CD1c-positive myeloid dendritic cell (primary cell): Measurements from ENCODE around the gene ATF7IP2.
A peak's percentile ranks its signal among the peaks of the same experiment; 100 is the strongest.

Source experiments
- DNase-seq: peaks from one replicate; pipeline ENCODE4 v3.0.0-alpha.2; 2016; ENCODE audit errors: extremely low spot score

The ATF7IP2 gene

DNA sequence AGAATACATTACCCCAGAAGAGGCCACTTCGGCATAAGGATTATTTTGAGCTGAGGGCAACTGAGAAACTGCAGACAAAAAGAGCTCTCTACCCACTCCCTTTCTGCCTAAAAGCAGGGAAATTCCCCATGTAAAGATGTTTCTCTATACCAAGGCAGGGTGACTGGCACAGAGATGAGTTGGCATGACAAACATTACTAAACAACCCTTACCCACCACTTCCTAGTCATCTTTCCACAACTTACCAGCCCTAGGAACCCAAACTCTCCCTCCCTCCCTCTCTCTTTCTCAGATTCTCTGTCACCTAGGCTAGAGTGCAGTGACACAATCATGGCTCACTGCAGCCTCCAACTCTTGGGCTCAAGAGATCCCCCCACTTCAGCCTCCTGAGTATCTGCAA lies 126.0 kb downstream of the ATF7IP2 start:
- DNase-seq: peak; percentile 16

DNA sequence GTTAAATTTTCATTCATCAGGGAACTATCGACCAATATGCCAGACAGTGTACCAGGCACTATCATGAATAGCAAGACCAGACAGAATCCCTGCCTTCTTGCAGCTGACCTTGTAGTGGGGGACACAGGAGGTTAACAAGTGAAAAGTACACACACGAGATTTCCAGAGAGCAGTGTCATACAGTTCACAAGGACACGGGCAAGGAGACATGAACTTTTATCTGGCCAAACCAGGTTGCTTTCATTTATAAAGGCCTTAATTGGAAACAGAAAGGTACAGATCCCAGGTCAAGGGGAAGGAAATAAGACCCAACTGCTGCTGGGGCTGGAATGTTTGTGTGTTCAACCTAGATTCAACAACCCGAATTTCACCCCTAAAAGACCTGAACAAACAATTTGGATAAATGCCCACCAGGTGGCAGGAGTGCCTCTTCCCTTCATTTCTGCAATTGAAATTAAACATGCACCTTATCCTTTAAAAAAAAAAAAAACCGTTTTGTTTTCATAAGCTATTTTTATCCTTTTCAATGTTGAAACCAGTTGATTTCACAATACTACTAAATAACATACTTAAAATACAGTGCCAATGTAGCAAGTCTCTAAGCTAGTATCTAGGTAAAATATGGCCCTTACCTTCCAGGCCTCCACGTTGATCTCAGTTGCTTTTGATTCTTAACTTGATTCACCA lies 128.7 kb downstream of the ATF7IP2 start:
- DNase-seq: peak; percentile 73

DNA sequence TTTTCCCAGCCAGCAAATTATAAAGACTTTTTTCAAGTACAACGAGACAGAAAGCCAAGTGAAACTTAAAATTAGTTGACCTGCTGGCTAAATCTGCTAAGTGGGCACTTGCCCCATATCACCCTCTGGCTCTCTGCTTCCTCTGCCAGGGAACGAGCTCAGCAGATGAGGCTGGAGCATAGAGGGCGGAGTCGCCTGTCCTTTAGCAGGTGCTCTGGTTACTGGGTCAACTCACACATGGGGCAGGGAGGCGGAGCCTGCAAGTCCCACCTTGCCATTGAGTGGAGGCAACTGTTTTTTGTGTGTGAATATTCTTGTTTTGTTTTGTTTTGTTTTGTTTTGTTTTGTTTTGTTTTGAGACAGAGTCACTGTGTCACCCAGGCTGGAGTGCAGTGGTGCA lies 132.0 kb downstream of the ATF7IP2 start:
- DNase-seq: no peak

DNA sequence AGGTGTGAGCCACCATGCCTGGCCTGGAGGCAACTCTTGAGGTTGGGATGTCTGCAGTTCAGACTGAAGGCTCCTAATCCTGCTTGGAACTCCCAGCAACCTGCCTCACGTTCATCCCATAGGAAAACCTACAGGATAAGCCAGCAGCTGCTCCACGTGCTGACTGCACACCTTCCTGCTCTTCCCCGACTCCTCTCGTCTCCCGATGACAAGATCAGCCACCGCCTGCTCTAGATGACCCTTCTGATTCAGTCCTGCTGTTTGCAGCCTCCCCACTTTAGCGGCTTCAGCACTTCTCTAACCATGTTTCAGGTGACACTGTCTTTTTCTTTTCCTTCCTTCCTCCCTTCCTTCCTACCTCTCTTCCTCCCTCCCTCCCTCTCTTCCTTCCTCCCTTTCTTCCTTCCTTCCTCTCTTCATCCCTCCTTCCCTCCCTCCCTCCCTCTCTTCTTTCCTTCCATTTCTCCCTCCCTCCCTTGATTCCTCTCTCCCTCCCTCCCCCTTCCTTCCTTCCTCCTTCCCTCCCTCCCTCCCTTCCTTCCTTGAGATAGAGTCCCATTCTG lies 132.7 kb downstream of the ATF7IP2 start:
- DNase-seq: no peak

DNA sequence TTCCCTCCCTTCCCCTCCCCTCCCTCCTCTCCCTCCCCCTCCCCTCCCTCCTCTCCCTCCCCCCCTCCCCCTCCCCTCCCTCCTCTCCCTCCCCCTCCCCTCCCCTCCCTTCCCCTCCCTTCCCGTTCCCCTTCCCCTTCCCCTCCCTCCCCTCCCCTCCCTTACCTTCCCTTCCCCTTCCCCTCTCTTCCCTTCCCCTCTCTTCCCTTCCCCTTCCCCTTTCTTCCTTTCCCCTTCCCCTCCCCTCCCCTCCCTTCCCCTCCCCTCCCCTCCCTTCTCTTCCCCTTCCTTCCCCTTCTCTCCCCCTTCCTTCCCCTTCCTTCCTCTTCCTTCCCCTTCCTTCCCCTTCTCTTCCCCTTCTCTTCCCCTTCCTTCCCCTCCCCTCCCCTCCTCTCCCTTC lies 133.4 kb downstream of the ATF7IP2 start:
- no peak for DNase-seq

DNA sequence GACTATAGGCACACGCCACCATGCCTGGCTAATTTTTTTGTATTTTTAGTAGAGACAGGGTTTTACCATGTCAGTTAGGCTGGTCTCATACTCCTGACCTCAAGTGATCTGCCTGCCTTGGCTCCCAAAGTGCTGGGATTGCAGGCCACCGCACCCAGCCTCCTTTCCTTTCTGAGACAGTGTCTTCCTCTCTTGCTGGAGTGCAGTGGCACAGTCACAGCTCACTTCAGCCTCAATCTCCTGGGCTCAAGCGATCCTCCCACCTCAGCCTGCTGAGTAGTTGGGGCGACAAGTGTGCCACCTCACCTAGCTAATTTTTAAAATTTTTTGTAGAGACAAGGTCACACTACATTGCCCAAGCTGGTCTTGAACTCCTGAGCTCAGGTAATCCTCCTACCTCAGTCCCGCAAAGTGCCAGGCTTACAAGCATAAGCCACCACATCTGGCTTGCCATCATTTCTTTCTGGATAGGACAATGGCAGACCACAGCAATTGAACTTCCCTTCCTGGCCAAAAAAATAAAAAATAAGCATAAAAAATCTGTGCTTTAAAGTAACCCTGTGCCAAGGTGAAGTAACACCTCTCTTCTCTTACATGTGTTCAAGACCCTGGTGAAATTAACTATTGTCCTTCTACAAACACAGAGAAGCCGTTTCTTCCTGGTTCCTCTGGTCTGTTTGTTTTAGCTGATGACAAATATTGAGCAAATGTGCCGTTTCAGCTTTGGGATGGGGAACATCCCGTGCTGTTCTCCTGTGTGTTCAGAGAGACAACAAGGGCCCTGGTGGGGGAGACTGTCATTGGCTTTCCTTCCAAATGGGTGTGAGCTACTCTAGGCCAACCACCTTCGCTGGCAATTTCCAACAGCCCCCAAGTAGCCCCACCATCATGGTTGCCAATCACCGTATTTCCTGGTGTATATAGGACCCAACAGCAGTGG lies 134.3 kb downstream of the ATF7IP2 start:
- no peak for DNase-seq

DNA sequence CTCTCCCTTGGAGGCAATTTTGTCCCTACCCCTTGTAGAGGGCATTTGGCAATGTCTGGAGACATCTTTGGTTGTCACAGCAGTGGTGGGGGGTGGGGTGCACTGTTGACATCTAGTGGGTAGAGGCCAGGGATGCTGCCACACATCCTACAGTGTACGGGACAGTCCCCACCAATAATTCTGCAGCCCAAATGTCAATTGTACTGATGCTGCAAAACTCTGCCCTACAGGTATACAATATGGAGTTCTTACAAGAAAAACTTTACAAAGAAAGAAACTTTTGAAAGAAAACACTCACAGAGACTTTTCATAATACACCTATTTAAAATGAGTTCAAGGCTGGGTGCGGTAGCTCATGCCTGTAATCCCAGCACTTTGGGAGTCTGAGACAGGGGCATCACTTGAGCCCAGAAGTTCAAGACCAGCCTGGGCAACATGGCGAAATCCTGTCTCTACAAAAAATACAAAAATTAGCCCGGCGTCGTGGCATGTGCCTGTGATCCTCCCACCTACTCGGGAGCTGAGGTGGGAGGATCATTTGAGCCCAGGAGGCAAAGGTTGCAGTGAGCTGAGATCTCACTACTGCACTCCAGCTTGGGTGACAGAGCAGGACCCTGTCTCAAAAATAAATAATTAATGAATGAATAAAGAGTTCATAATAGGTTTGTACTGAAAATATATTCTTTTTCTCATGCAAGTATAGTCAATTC lies 135.2 kb downstream of the ATF7IP2 start:
- no peak for DNase-seq

DNA sequence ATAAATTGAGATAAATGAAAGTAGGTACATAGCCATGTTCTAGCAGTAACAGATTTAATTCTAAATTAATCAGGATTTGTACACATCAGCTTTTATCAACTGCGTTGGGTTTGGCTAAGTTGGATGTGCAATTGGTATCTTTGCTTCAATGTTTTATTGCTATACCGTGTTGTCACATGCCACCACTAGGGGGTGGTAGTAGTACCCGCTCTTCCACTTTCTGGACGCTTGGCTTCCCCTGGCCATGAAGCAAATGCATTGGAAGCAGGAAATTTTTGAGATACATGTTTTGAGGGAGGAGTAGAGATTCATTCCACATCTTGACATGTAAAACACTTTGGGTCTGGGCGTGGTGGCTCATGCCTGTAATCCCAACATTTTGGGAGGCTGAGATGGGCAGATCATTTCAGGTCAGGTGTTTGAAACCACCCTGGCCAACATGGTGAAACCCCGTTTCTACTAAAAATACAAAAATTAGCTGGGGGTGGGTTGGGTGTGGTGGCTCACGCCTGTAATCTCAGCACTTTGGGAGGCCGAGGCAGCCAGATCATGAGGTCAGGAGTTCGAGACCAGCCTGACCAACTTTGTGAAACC lies 135.9 kb downstream of the ATF7IP2 start:
- DNase-seq: peak; percentile 68

DNA sequence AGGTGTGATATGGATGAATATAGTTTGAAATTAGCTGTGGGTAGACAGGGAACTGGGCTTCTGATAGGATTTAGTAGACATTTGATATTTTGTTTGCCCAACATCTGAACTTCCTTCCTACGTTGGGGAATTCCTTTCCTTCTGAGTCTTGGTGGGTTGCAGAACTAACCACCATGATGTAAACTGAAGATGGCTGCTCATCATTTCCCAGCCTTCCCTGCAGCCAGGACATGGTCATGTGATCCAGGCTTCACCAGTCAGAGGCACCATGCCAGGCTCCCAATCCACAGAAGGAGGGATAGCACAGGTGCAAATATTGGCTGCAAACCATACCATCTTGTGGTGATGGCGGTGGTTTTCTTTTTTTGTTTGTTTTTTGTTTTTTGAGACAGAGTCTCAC lies 137.1 kb downstream of the ATF7IP2 start:
- DNase-seq: peak; percentile 5

DNA sequence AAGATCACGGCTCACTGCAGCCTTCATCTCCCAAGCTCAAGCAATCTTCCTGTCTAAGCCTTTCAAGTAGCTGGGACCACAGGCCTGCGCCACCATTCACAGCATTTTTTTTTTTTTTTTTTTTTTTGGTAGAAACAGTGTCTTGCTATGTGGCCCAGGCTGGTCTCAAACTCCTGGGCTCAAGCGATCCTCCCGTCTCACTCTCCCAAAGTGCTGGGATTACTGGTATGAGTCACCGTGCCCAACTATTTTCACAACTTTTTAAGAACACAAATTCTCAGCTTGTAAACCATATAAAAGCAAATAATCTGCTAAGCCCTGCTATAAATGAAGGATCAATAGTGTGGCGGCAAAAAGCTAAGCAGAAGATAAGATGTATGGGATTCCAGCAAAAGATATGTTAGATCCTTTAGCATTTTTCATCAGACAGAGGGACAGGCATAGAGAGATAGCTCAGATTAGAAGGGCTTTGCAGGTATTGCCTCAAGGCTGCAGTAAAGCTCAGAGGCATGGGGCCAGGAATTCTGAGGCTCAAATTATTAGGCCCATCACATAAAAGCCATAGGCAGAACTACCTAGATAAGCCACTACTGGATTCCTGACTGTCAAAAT lies 139.5 kb downstream of the ATF7IP2 start:
- DNase-seq: no peak

DNA sequence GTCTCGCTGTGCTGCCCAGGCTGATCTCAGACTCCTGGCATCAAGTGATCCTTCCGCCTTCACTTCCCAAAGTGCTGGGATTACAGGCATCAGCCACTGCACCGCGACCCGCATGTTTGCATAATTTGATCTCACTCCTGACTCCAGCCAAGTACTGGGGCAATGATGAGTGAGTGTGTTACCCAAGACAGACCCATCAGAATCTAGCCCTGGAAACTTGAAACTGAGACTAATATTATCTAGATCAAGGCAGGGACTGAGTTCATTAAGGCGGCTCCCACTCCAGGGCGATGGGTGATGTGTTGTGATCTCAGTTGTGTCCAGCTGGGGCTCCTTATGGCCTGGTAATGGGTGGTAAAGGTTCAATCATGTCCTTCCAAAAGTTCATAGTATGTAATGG lies 141.1 kb downstream of the ATF7IP2 start:
- DNase-seq: no peak

DNA sequence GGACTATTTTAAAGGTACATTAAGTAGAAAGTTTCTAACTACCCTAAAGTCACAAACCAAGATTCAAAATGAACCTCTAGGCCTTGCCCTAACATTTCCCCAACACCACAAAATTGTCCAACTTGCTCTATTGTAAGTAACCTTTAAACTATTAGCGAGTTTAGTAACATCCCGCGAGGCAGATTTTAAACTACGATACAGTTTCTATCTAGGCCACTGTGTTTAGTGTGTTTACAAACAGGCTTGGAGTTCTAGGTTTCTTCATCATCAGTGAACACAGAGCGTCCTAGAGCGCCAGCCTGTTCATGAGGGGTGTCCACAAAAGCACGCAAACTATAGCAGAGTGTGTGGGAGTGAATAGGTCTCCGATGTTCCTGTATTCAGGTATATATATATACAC lies 142.8 kb downstream of the ATF7IP2 start:
- DNase-seq: no peak

DNA sequence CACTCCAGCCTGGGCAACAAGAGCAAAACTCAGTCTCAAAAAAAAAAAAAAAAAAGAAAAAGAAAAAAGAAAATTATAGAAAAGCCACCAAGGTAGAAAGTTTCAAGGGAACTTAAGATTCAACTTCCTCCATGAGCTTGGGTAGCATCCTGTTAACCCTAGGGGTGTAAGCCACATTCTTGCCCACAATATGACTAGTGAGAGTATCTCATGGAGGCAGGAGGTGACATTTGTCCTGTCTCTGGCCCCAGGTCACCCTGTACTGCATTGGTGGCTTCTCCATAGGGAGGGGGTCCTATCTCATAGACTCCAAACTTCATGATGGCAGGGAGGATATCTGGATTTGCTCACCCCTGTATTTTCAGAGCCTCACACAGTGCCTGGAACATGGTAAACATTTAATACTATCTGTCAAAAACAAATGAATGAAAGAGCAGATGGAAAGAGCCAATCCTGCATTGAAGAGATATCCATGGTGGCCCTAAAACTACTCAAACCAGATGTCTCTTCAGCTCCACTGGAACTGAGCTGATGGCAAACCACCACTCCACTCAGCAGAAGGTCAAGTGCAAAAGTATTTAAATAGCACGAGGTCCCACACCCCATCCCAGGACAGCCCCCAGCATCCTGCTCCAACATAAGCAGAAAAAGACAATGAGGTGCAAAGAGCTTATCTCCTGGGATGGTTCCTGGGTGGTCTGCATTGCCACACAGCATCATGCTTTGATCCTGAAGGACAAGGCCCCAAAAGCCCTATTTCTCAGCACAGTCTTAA lies 144.2 kb downstream of the ATF7IP2 start:
- no peak for DNase-seq

DNA sequence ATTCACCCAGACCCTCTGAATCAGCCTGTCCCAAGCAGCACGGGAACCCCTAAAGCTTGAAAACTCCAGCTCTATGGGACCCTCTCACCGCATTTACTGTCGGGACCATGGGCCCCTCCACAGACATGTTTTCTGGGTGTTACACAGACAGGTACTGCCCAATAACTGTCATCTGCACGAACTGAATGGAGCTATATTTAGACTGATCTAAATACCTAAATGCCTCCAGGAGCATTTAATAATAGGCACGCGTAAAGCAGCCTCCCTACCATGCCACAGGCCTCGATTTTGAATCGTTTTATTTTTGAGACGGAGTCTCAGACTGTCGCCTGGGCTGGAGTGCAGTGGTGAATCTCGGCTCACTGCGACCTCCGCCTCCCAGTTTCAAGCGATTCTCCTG lies 144.8 kb downstream of the ATF7IP2 start:
- DNase-seq: no peak

DNA sequence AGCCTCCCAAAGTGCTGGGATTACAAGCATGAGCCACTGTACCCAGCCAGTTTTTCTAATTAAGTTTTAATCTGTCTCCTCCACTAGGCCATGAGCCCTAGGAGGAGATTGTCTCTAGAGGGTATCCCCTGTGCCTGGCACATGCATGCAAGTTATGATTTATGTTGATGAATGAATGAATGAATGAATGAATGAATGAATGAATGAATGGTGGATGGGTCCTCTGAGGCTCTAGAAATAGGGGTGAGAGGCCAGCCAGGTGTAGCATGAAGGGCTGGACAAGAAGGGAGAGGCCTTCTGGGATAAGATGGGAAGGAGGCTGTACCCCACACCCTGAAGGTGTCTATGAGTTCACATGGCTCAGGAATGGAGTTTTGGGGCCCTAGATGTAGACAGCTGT lies 145.7 kb downstream of the ATF7IP2 start:
- no peak for DNase-seq
